OCI-LY7 (cell line): Measurements from ENCODE around the gene ZFYVE9. TPM values are rescaled to one million over a fixed set of nuclear protein-coding genes. Genes with fewer than 3 reads are reported as not detected.

ENCODE experiments used
- BruUV-seq: library from RNA; stranded (reverse); fragments of 400-500 nt; replicated peaks from 2 replicates; lab custom pipeline; 2021; lab: Mats Ljungman, UMichigan
- CTCF ChIA-PET: fragments of 300-600 bp; sonication (Branson Sonifier 250); formaldehyde crosslinking; loops from one replicate; lab custom pipeline; 2022; ENCODE audit warnings: antibody characterized with exemption; ENCODE audit not compliant: unreplicated experiment; lab: Charles Lee
- POLR2A ChIA-PET: fragments of 300-600 bp; sonication (Branson Sonifier 250); formaldehyde crosslinking; loops from one replicate; lab custom pipeline; 2022; ENCODE audit warnings: antibody characterized with exemption; lab: Charles Lee
- DNase-seq: peaks from one replicate; pipeline ENCODE4 v3.0.0-alpha.2; 2015; ENCODE audit warnings: low spot score
- H2AFZ ChIP-seq: fragments of 200-600 bp; sonication (generic), shearing (Covaris generic); 2 replicates; pipeline ENCODE4 v1.6.1; 2014; ENCODE audit warnings: mild to moderate bottlenecking, antibody characterized with exemption, low read length, moderate library complexity
- H3K27ac ChIP-seq: fragments of 200-600 bp; sonication (generic); 2 replicates; pipeline ENCODE4 v1.5.1; 2014; ENCODE audit warnings: mixed run types, low read depth, mild to moderate bottlenecking, moderate library complexity, low read length, inconsistent platforms; ENCODE audit not compliant: poor library complexity, severe bottlenecking
- H3K36me3 ChIP-seq: fragments of 200-600 bp; sonication (generic); 2 replicates; pipeline ENCODE4 v1.6.1; 2014; ENCODE audit warnings: mild to moderate bottlenecking, antibody characterized with exemption, low read length, moderate library complexity, mixed read lengths; ENCODE audit not compliant: insufficient read depth
- H3K4me1 ChIP-seq: fragments of 200-600 bp; sonication (generic); 2 replicates; pipeline ENCODE4 v1.5.1; 2014; ENCODE audit warnings: mild to moderate bottlenecking, low read length; ENCODE audit not compliant: insufficient read depth, poor library complexity, severe bottlenecking
- H3K4me2 ChIP-seq: fragments of 200-600 bp; sonication (generic); 2 replicates; pipeline ENCODE4 v1.6.1; 2014; ENCODE audit warnings: mild to moderate bottlenecking, low read length
- H3K4me3 ChIP-seq: fragments of 200-600 bp; sonication (generic); 2 replicates; pipeline ENCODE4 v1.5.1; 2014; ENCODE audit warnings: mild to moderate bottlenecking, low read depth, low read length; ENCODE audit not compliant: poor library complexity, severe bottlenecking
- H3K79me2 ChIP-seq: fragments of 200-600 bp; sonication (generic); 2 replicates; pipeline ENCODE4 v1.6.1; 2016; ENCODE audit warnings: low read depth, mild to moderate bottlenecking, low read length, moderate library complexity, mixed read lengths; ENCODE audit not compliant: insufficient read depth
- H3K9me2 ChIP-seq: fragments of 200-600 bp; sonication (generic); 2 replicates; pipeline ENCODE4 v1.6.1; 2016; ENCODE audit warnings: mild to moderate bottlenecking, low read length, mixed read lengths; ENCODE audit not compliant: insufficient read depth
- H3K9me3 ChIP-seq: fragments of 200-600 bp; sonication (generic); 2 replicates; pipeline ENCODE4 v1.6.1; 2014; ENCODE audit warnings: mild to moderate bottlenecking, mixed run types, low read length, mixed read lengths
- H4K20me1 ChIP-seq: fragments of 200-600 bp; sonication (generic); 2 replicates; pipeline ENCODE4 v1.6.1; 2014; ENCODE audit warnings: mild to moderate bottlenecking, antibody characterized with exemption, low read length, moderate library complexity, mixed read lengths; ENCODE audit not compliant: insufficient read depth
- EZH2phosphoT487 ChIP-seq: fragments of 200-600 bp; sonication (generic); IDR thresholded peaks from 2 replicates; pipeline ENCODE4 v1.6.1; 2018; ENCODE audit warnings: low read depth, borderline replicate concordance, mild to moderate bottlenecking, mixed run types, antibody characterized with exemption, low read length, moderate library complexity, mixed read lengths
- intact Hi-C: fragments of 100-400 bp; cut with micrococcal nuclease; formaldehyde crosslinking; loops from one replicate; pipeline ENCODE4 v1.10.0; 2022; ENCODE audit not compliant: unreplicated experiment
- total RNA-seq, 2 experiments: library from RNA; depleted of rRNA in 1 of 2; stranded (reverse); fragments of >200 nt in 1 of 2; shearing (Covaris generic) in 1 of 2; gene quantifications; 2 replicates each; pipeline ENCODE4 v1.2.3, GENCODE V29; 2014 to 2022
- TF ChIP-seq, protein P1 (sequence below): fragments of 200-600 bp; sonication (generic); conservative IDR thresholded peaks from 2 replicates; pipeline ENCODE4 v1.5.1; 2014; ENCODE audit warnings: mild to moderate bottlenecking, antibody characterized with exemption, low read length, moderate library complexity, mixed read lengths

The ZFYVE9 gene
- total RNA-seq, 2 experiments from 2014 or later: 3.7 to 5.6 TPM

DNA sequence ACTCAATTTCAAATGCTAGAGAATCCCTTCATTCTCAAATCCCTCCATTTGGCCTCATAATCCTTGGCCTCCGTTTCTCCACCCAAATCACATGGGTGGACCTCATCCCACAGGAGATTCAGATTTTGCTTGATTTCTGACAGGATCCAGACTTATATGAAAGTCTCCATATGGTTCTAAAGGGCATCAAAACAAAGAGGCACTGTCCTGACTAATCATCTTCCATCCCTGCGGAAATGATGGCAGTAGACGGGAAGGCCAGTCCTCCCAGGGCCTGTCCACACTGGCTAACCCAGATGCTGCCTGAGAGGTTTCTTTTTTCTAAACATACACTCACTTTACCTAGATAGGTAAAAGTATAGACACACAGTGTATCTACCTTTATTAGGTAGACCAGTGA lies 243.5 kb downstream of the ZFYVE9 start:
- no TSS peak for BruUV-seq
- intact Hi-C loops: no loop called here

DNA sequence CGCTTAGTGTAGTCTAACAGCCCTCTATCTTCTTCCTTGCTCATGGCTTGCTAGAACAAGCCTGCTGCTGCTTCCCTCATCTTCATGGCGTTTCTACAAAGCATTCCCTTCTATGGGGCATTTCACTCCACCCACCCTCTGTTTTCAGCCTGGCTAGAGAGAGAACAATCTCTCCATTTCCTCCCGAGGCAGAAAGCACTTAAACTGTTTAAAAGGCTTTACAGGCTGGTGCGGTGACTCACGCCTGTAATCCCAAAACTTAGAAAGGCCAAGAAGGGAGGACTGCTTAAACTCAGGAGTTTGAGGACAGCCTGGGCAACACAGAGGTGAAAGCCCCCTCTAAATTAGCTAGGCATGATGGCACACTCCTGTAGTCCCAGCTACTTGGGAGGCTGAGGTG lies 244.6 kb downstream of the ZFYVE9 start:
- Histone ChIP-seq H3K4me3 (no peak overlapping the region), H4K20me1 (no peaks in the 10 kb centered on the region), H3K9me2 (no peaks in the 10 kb centered on the region), H3K4me1 (no peaks in the 10 kb centered on the region), H3K36me3 (peaks cover 99% of the 10 kb centered on the region), H3K27ac (no peak overlapping the region), H3K9me3 (no peaks in the 10 kb centered on the region), H3K4me2 (no peak overlapping the region), H2AFZ (no peak overlapping the region), H3K79me2 (peaks cover 3% of the 10 kb centered on the region; the same call in 1 of the 2 replicates)
- CTCF ChIA-PET: no interaction called here
- BruUV-seq: no TSS peak
- DNase-seq: no peak
- intact Hi-C loops: no loop called here
- TF ChIP-seq, protein P1, sequence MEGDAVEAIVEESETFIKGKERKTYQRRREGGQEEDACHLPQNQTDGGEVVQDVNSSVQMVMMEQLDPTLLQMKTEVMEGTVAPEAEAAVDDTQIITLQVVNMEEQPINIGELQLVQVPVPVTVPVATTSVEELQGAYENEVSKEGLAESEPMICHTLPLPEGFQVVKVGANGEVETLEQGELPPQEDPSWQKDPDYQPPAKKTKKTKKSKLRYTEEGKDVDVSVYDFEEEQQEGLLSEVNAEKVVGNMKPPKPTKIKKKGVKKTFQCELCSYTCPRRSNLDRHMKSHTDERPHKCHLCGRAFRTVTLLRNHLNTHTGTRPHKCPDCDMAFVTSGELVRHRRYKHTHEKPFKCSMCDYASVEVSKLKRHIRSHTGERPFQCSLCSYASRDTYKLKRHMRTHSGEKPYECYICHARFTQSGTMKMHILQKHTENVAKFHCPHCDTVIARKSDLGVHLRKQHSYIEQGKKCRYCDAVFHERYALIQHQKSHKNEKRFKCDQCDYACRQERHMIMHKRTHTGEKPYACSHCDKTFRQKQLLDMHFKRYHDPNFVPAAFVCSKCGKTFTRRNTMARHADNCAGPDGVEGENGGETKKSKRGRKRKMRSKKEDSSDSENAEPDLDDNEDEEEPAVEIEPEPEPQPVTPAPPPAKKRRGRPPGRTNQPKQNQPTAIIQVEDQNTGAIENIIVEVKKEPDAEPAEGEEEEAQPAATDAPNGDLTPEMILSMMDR: no peak
- TF ChIP-seq EZH2phosphoT487: no peak
- POLR2A ChIA-PET: no interaction called here

More for the DNA sequence above, 243.5 kb downstream of the ZFYVE9 start:
- no peak for TF ChIP-seq EZH2phosphoT487
- TF ChIP-seq, protein P1: no peak
- Histone ChIP-seq H3K27ac (no peak overlapping the region), H3K4me1 (no peaks in the 10 kb centered on the region), H4K20me1 (no peaks in the 10 kb centered on the region), H2AFZ (no peak overlapping the region), H3K36me3 (peaks cover 100% of the 10 kb centered on the region), H3K79me2 (no peaks in the 10 kb centered on the region), H3K4me3 (no peak overlapping the region), H3K9me2 (no peaks in the 10 kb centered on the region), H3K4me2 (no peak overlapping the region), H3K9me3 (no peaks in the 10 kb centered on the region)
- no peak for DNase-seq
- CTCF ChIA-PET: no interaction called here
- POLR2A ChIA-PET: no interaction called here

DNA sequence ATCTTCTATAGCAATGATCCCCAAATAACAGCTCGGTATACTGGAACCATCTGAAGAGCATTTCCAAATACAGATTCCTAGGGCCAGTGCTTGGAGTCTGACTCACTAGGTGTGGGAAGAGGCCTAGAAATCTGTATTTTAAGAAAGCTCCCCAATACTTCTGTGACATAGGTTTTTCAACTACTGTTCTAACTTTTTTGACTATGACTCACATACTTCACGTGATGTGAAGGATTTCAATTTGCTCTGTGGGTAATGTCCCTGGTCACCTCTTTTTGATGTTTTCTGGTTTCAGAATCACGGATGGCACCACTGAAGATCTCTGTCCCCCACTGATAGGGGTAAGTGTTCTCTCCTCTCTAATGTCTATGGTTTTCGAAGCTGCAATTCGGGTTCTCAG lies 251.3 kb downstream of the ZFYVE9 start:
- Histone ChIP-seq H3K4me3 (no peak overlapping the region), H3K36me3 (peaks cover 99% of the 10 kb centered on the region), H2AFZ (no peak overlapping the region), H3K27ac (no peak overlapping the region), H3K9me3 (no peaks in the 10 kb centered on the region), H4K20me1 (no peaks in the 10 kb centered on the region), H3K4me2 (no peak overlapping the region), H3K79me2 (peaks cover 3% of the 10 kb centered on the region; the same call in 1 of the 2 replicates), H3K4me1 (no peaks in the 10 kb centered on the region), H3K9me2 (no peaks in the 10 kb centered on the region)
- intact Hi-C loops: no loop called here
- DNase-seq: no peak
- CTCF ChIA-PET: no interaction called here
- POLR2A ChIA-PET: no interaction called here
- TF ChIP-seq, protein P1: no peak
- no peak for TF ChIP-seq EZH2phosphoT487
- no TSS peak for BruUV-seq

Other genes with a start within 250 kb of the ZFYVE9 start
- 0.03 and 0.05 TPM in 2 replicates for gene RAB3B, start 151.4 kb upstream of the ZFYVE9 start, total RNA-seq (2014; rRNA removed; shearing (Covaris generic))
- not detected in 2 replicates for gene RAB3B, start 151.4 kb upstream of the ZFYVE9 start, total RNA-seq (2022)
- 15.8 and 16.4 TPM in 2 replicates for gene KTI12, start 108.3 kb upstream of the ZFYVE9 start, total RNA-seq (2014; rRNA removed; shearing (Covaris generic))
- 16.8 and 16.9 TPM in 2 replicates for gene KTI12, start 108.3 kb upstream of the ZFYVE9 start, total RNA-seq (2022)
- 26.6 and 28.5 TPM in 2 replicates for gene TXNDC12, start 86.9 kb upstream of the ZFYVE9 start, total RNA-seq (2014; rRNA removed; shearing (Covaris generic))
- gene TXNDC12, start 86.9 kb upstream of the ZFYVE9 start, total RNA-seq (2022): 38.2 and 40.5 TPM in 2 replicates
- 25.5 and 27.4 TPM in 2 replicates for gene BTF3L4, start 85.8 kb upstream of the ZFYVE9 start, total RNA-seq (2014; rRNA removed; shearing (Covaris generic))
- gene BTF3L4, start 85.8 kb upstream of the ZFYVE9 start, total RNA-seq (2022): 47.6 and 49.0 TPM in 2 replicates
- 28.8 and 29.2 TPM in 2 replicates for gene CC2D1B, start 224.1 kb downstream of the ZFYVE9 start, total RNA-seq (2014; rRNA removed; shearing (Covaris generic))
- gene CC2D1B, start 224.1 kb downstream of the ZFYVE9 start, total RNA-seq (2022): 38.1 and 42.5 TPM in 2 replicates